SK-N-SH (cell line): Measurements from ENCODE around the gene ALG3.

ENCODE experiments used
- EP300 ChIP-seq, 2 experiments: IDR thresholded peaks; 2 replicates each; pipeline versions ENCODE4 v1.4.0 to v1.6.1; 2012; ENCODE audit warnings: borderline replicate concordance in 1 of 2, low read depth in 1 of 2, low read length in 1 of 2
- EZH2phosphoT487 ChIP-seq: fragments of 200-600 bp; sonication (generic); IDR thresholded peaks from 2 replicates; pipeline ENCODE4 v1.6.1; 2017; ENCODE audit warnings: low read depth, mixed run types, mild to moderate bottlenecking, antibody characterized with exemption, moderate library complexity, borderline replicate concordance
- FOSL2 ChIP-seq: IDR thresholded peaks from 2 replicates; pipeline ENCODE4 v1.4.0; 2012; ENCODE audit warnings: low read depth, mild to moderate bottlenecking, moderate library complexity, borderline replicate concordance
- JUND ChIP-seq: IDR thresholded peaks from 2 replicates; pipeline ENCODE4 v1.4.0; 2012
- RAD21 ChIP-seq: IDR thresholded peaks from 2 replicates; pipeline ENCODE4 v1.6.1; 2012; ENCODE audit warnings: mild to moderate bottlenecking, low read length
- TEAD4 ChIP-seq: IDR thresholded peaks from 2 replicates; pipeline ENCODE4 v1.4.0; 2012; ENCODE audit warnings: mild to moderate bottlenecking, borderline replicate concordance; ENCODE audit not compliant: insufficient read depth
- YY1 ChIP-seq: IDR thresholded peaks from 2 replicates; pipeline ENCODE4 v1.4.0; 2012; ENCODE audit warnings: low read depth, mild to moderate bottlenecking
- TF ChIP-seq, protein P1 (sequence below): fragments of 200-600 bp; sonication (generic); IDR thresholded peaks from 2 replicates; pipeline ENCODE4 v1.6.1; 2017; ENCODE audit warnings: antibody characterized with exemption, mild to moderate bottlenecking, moderate library complexity
- TF ChIP-seq, protein P2 (sequence below): IDR thresholded peaks from 2 replicates; pipeline ENCODE4 v1.4.0; 2012; ENCODE audit warnings: low read depth, borderline replicate concordance

DNA sequence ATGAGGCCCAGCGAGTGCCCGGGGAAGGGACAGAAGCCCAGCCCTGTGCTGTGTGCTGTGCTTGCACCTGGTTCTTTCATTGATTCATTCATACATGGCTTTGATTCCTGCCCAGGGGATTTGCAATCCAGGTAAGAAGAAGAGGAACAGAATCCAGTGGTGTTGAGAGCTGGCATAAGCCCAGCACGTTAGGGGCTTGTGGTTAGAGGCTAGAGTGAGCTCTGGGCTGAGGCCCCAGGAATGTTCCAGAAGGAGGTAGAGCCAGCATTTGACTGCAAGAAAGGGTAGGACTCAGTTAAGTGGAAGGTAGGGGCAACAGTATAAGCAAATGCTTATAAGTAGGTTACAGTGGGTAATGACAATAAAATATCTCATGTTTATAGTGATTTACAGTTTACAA, 17.1 kb downstream of the ALG3 start:
- TF ChIP-seq, protein P1, sequence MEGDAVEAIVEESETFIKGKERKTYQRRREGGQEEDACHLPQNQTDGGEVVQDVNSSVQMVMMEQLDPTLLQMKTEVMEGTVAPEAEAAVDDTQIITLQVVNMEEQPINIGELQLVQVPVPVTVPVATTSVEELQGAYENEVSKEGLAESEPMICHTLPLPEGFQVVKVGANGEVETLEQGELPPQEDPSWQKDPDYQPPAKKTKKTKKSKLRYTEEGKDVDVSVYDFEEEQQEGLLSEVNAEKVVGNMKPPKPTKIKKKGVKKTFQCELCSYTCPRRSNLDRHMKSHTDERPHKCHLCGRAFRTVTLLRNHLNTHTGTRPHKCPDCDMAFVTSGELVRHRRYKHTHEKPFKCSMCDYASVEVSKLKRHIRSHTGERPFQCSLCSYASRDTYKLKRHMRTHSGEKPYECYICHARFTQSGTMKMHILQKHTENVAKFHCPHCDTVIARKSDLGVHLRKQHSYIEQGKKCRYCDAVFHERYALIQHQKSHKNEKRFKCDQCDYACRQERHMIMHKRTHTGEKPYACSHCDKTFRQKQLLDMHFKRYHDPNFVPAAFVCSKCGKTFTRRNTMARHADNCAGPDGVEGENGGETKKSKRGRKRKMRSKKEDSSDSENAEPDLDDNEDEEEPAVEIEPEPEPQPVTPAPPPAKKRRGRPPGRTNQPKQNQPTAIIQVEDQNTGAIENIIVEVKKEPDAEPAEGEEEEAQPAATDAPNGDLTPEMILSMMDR: no peak
- TF ChIP-seq JUND: no peak
- TF ChIP-seq EZH2phosphoT487: no peak
- TF ChIP-seq YY1: no peak
- TF ChIP-seq EP300 (IDR thresholded peaks at IDR 0.05; ENCODE audit: borderline replicate concordance in 1 of 2, low read depth in 1 of 2, low read length in 1 of 2): no peak
- TF ChIP-seq TEAD4: no peak
- TF ChIP-seq FOSL2: no peak
- TF ChIP-seq RAD21: no peak
- TF ChIP-seq, protein P2, sequence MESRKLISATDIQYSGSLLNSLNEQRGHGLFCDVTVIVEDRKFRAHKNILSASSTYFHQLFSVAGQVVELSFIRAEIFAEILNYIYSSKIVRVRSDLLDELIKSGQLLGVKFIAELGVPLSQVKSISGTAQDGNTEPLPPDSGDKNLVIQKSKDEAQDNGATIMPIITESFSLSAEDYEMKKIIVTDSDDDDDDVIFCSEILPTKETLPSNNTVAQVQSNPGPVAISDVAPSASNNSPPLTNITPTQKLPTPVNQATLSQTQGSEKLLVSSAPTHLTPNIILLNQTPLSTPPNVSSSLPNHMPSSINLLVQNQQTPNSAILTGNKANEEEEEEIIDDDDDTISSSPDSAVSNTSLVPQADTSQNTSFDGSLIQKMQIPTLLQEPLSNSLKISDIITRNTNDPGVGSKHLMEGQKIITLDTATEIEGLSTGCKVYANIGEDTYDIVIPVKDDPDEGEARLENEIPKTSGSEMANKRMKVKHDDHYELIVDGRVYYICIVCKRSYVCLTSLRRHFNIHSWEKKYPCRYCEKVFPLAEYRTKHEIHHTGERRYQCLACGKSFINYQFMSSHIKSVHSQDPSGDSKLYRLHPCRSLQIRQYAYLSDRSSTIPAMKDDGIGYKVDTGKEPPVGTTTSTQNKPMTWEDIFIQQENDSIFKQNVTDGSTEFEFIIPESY: no peak
